GM04503 (cell line): Measurements from ENCODE around the gene PRR12.
A peak's percentile ranks its signal among the peaks of the same experiment; 100 is the strongest.

Experiments
- DNase-seq: peaks from one replicate; pipeline ENCODE4 v3.0.0-alpha.2; 2012; ENCODE audit warnings: low read depth

PRR12 gene

DNA sequence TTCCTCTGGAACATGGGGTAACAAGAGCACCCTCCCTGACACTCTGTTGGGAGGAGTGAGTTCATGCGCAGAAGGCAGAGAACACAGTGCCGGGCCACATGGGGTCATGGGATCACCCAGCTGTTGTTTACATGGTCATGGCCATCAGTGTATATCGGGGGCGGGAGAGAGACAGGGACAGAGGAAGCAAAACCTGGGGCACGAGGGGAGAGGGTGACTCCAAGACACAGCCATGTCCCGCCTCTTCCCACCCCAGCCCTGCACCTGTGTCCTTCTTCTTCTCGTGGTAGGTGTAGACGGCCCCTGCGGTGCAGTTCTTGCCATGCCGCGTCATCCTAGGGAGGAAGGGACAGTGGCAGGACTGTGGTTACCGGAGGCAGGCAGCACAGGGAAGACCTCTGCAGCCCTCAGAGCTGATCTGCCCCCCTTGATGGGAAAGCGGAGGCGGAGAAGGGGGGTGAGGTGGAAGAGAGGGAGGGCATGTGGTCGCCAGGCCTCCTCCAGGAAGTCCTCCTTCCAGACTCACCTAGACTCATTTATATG is 30.6 kb upstream of the PRR12 start:
- DNase-seq, result no peak

DNA sequence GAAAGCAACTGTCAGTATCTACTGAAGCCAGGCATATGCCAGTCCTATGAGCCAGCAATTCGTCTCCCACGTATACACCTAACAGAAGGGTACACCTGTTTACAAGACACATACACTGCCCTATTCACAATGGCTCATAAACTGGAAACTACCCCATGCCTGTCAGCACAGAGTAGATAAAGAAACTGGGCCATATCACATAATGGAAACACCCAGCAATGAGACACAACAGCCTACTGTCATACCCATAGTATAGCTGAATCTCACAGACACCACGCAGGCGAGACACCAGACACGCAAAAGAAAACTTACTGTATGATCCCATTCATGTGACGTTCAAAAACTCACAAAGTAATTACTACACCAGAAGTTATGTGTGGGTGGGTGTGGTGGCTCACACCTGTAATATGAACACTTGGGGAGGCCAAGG is 26.4 kb upstream of the PRR12 start:
- no peak for DNase-seq

GRCh38 chr19:49565261-49565660 is 25.7 kb upstream of the PRR12 start:
- no peak for DNase-seq

GRCh38 chr19:49566302-49566701 is 24.7 kb upstream of the PRR12 start:
- no peak for DNase-seq

- DNase-seq, result no peak
These were observed 23.0 kb upstream of the PRR12 start for GRCh38 chr19:49567861-49568441.

- DNase-seq, result no peak
These were observed 20.7 kb upstream of the PRR12 start for GRCh38 chr19:49570138-49570856.

DNA sequence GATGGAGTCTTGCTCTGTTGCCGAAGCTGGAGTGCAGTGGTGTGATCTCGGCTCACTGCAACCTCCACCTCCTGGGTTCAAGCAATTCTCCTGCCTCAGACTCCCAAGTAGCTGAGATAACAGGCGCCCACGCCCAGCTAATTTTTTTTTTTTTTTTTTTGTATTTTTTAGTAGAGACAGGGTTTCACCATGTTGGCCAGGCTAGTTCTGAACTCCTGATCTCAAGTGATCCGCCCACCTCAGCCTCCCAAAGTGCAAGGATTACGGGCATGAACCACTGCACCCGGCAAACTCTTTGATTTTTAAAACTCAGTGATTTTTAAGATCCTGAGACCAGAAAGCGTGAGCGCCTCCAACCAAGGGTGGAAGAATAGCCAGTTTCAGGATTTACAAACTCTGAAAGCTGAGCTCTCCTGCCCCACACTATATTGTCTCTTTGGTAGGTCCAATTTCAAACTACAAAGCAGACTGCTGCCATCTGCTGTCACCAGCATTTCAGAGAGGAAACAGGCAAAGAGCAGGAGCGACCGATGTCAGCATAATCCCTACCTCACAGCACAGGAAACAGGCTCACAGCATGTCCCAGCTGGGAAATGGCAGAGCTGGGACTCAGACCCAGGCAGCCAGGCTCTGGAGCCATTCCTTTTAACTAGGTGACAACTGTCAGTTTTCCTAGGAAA is 19.8 kb upstream of the PRR12 start:
- DNase-seq, result no peak

DNA sequence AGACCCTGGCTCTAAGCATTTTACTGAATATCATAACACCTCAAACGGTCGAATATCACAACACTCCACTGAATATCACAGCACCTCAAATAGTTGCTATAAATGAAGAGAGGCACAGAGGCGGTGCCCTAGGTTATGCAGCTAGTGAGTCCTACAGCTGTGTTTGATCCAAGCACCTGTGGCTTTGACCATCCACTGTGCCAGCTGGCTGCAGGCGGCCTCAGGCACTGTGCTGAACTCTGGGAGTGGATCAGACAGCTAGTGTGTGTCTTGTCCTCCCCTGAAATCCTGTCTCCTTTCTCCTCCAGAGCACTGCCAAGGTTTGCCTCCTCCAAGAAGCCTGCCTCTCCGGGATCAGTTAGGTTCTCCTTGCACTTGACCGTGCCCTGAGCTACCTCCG is 18.0 kb upstream of the PRR12 start:
- no peak for DNase-seq

DNA sequence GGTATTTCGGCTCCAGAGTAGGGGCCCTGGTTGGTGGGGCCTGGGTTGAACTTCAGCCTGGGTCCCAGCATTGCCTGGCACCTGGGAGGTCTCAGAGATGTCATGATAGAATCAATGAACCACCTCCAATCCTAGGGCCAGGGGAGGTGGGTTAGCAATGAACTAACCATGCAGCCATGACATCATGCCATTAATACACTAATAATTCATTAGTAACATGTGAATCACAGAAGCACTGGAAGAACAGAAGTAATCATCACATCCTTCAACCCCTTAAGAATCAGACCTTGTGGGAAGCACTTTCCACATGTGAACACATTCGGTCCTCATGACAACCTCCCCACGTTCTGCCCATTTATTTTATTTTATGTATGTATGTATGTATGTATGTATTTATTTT is 17.6 kb upstream of the PRR12 start:
- DNase-seq, result no peak

DNA sequence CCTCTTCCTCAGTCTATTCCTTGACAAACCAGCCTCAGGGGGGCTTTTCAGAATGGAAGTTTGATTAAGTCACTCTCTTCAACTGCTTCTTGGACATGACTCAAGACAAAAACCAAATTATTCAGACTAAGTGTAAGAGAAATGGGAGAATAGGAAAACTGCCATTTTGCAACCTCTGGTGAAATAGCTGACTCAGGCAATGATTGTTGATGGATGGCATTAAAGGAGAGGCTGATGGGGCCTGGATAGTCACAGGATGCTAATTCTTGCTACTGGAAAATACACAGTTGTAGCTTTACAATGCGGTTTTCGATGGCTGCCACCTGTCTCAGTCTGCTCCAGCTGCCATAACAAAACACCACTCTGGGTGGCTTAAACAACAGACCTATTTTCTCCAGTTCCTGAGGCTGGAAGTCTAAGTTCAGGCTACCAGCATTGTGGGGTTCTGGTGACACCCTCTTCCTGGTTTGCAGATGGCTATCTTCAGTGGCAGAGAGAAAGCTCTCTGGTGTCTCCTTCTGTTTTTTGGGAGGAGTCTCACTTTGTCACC is 16.7 kb upstream of the PRR12 start:
- DNase-seq, result no peak

GRCh38 chr19:49579193-49579592 is 11.8 kb upstream of the PRR12 start:
- no peak for DNase-seq

DNA sequence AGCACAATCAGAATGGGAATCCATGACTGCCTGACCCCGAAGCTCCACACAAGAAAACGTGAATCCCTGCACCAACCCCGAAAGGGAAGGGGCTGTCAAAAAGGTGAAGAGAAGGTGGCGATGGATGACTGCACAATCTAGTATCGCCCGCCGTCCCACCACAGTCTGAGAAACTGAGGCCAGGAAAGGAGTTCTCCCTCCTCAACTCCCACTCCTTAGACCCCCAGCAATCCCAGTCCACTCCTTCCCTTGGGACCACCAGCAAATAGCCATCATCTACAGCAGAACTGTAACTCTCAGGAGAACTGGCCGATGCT is 11.1 kb upstream of the PRR12 start:
- DNase-seq, result no peak

DNA sequence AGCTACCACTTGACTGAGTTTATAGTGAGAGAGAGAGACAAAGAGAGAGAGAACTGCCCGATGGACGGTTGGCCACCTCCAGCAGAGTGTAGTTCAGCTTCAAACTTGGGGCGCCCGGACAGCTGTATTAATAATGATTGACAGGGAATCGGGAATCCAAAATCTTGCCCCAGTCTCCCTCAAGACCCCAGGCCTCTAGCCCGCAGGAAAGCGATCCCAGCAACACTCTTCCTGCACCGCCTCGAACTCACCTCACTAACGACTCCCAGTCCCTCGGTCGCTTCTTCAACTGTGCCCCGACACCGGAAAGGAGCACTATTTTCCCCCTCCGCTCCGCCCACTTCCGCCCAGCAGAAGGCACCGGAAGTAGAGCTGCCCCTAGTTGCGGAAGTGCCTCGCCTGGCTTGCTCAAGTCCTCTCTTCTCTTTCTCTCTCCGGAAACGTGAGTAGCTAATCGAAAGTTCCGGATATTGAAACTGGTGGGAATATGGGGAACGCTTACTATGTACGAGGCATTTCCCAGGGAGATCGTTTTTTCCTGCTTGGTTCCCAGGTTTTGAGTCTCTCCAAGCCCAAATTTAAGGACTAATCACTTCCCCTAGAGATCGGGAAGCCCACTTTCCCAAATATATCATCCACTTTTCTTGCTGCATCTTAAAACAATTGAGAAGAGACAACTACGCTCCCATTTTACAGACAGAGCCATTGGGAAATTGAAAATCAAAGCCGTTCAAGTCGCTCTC is 10.5 kb upstream of the PRR12 start, which contains the start of gene NOSIP:
Gene NOSIP, minus strand, starts transcription at position 293 of the 743 bp plus-strand sequence. CDS start 19,865 bp downstream, outside the sequence.
- DNase-seq, result peak; percentile 77

GRCh38 chr19:49581007-49581508 is 9.9 kb upstream of the PRR12 start, which contains the start of gene PRRG2:
Gene PRRG2 (plus strand): TSS chr19:49581316. CDS start chr19:49583220, 1,904 bp downstream.
- DNase-seq, result no peak

- DNase-seq, result no peak
These were observed 7.7 kb upstream of the PRR12 start for GRCh38 chr19:49583239-49583638.

GRCh38 chr19:49585023-49585422 is 6.0 kb upstream of the PRR12 start:
- DNase-seq, result no peak

DNA sequence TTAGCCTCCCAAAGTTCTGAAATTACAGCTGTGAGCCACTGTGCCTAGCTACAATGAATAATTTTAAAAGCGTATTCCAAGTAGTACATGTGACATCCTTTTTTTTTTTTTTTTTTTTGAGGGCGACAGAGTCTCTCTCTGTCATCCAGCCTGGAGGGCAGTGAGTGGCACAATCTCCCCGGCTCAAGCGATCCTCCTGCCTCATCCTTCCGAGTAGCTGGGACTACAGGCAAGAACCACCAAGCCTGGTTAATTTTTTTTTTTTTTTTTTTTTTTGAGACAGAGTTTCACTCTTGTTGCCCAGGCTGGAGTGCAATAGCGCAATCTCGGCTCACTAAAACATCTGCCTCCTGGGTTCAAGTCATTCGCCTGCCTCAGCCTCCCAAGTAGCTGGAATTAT is 3.8 kb upstream of the PRR12 start:
- no peak for DNase-seq

GRCh38 chr19:49588365-49589122 is 2.4 kb upstream of the PRR12 start:
- DNase-seq, result no peak

DNA sequence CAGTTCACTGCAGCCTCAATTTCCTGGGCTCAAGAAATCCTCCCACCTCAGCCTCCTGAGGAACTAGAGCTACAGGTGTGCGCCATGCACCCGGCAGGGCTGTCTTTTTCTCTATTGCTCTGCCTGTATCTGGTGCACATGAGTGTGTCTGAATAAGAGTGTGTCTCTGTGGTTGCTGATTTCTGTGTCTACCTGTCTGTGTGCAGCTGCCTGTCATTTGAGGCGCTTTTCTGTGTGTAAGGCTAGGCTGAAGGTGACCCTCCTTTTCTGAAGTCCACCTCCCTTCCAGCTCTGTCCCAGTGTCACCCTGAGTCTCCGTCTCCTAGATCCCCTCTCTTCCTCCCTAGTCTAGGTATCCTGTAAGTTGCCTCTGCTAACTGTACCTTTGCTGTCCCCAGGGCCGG is 1.5 kb upstream of the PRR12 start:
- no peak for DNase-seq

DNA sequence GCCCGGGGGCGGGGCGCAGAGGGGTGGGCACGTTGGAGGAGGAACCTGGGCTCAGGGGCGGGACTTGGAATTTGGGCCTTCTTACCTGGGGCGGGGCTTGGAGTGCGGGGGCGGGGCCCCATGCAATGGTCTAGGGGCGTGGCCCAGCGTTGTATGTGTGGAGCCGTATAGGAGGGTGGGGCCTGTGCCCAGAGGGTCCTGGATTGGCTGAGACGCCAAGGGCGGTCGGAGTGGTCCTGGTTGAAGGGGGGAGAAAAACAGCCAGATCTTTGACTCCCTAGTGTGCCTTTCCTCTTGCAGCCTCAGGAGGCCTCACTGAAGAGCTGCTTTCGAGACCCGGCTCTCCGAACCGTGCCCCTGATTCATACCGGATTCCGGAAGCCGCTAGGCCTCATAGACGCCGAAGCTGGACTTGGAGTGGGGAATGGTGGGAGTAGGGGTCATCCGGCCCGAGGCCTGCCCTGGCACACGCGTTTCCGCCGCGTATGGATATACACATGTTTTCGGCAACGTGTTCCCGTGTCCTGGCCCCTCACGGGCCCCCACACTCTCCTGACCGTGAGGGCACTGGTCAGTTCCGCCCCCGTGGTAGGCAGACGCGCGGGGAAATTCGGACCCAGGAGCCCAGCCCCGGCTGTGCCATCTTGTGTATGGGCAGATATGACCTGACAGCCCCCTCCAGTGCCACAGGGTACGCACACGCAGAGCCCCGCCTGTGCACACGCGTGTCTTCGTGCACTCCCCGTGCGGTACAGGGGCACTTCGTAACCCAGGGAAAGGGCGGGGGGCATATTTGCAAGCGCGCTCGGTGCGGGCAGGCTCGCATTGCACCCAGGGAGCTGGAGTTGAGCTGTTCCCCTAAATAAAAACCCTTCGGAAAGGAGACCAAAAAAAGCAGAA is 661 bp upstream of the PRR12 start:
- peak; percentile 81 for DNase-seq
